Stimulated activated CD8-positive, alpha-beta memory T cell treated with anti-CD3 and anti-CD28 coated beads, Interleukin-7, amount 100 ng/mL, for 24 hours (primary cell): Measurements from ENCODE around the gene MYH6.
"Not testable (repeated sequence)": the region's sequence is repeated elsewhere in the genome, so short reads cannot be mapped to it uniquely, and the experiment has no call there.

Experiments
- DNase-seq: peaks from one replicate; pipeline ENCODE4 v3.0.0-alpha.2; 2020; ENCODE audit warnings: low read depth

Gene MYH6

DNA sequence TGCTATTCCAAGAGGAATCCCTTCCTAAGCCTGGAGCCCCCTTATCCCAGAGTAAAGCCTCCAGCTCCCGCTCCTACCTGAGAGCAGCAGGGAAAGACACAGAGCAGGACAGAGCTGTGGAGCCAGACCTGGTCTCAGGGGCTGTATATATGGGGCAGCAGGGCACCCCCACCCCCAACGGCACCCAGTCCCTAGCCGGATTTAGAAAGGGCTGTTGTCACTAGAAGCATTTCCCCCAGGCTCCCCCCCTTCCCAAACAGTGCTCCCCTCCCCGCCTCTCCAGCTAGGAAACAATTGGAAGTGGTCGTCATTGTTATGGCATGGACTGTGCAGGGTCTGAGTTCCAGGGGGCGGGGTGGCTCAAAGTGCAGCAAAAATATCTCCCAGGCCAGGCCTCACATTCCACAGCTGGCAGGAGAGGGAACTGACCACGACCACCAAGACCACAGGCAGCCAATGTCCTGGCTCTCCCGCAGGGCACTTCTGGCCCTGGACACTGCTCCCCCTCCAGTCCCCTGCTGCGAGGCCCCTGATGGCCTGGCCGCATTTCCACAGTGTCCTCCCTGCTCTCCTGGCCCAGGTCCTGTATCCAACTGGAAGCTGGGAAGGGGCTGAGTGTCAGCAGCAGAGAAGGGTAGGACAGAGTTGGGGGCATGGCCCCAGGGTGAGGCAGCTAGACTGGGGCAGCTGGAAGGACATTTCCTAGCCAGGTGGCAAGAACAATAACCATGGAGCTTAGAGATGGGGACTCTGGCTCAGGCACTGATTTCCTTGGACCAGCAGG lies 27.7 kb upstream of the MYH6 start, which contains the start of gene MYH7:
TSS of gene MYH7 (minus strand) at position 118 of the 784 bp plus-strand sequence. CDS start 1,928 bp downstream, outside the sequence.
- no peak for DNase-seq

DNA sequence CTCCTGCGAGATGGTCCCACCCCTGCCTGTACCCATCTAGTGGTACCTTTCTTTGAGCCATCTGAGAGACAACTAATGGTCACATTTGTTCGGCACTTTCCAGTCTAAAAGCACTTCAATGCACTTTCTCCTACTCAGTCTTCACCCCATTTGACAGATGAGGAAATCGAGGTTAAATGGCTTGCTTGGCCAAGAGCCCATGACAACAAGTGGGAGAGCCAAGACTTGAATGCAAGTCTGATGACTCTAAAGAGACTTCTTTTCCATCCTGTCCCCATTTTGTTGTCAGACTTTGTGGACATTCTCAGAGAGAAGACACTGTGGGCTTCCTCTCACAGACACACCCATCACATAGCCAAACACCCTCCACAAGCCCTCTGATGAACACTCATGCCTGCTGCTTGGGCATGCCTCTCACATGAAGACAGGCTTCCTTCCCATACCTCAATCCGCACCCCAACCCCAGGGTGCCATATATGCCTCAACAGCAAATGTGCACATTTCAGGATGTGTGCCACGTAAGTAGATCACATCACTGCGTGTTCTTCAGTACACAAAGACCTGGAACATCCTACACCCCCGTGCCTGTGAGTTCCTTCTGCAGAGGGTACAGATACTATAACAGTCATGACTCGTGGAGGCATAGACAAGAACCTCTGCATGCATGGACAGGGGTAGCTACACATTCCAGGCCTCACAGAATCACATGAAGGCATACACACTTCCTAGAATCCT lies 26.6 kb upstream of the MYH6 start:
- DNase-seq: no peak

DNA sequence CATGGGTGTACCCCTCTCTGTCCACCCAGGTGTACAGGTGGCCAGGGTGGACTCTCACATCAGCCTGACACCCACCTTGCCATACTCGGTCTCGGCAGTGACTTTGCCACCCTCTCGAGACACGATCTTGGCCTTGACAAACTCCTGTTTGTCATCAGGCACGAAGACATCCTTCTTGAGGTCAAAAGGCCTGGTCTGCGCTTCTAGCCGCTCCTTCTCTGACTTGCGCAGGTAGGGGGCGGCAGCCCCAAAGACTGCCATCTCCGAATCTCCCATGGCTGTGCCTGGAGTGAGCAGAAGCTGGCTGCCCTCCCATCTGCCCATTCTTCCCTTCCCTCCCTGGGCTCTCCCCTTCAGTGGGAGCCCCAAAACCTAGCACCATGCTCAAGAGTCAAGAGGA lies 25.4 kb upstream of the MYH6 start:
- no peak for DNase-seq

DNA sequence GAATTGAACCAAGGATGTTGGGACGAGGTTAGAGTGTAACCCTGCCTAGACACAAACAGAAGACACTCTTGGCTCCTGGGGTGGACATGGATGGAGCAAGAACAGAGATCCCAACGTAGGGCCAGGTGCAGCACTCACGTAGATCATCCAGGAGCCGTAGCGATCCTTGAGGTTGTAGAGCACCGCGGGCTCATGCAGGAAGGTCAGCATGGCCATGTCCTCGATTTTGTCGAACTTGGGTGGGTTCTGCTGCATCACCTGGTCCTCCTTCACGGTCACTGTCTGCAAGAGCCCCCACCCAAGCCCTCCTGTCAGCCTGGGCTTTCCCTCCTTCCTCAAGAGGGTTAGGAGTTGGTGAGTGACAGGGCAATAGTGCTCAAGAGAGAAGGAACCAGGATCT lies 24.9 kb upstream of the MYH6 start:
- DNase-seq: no peak

DNA sequence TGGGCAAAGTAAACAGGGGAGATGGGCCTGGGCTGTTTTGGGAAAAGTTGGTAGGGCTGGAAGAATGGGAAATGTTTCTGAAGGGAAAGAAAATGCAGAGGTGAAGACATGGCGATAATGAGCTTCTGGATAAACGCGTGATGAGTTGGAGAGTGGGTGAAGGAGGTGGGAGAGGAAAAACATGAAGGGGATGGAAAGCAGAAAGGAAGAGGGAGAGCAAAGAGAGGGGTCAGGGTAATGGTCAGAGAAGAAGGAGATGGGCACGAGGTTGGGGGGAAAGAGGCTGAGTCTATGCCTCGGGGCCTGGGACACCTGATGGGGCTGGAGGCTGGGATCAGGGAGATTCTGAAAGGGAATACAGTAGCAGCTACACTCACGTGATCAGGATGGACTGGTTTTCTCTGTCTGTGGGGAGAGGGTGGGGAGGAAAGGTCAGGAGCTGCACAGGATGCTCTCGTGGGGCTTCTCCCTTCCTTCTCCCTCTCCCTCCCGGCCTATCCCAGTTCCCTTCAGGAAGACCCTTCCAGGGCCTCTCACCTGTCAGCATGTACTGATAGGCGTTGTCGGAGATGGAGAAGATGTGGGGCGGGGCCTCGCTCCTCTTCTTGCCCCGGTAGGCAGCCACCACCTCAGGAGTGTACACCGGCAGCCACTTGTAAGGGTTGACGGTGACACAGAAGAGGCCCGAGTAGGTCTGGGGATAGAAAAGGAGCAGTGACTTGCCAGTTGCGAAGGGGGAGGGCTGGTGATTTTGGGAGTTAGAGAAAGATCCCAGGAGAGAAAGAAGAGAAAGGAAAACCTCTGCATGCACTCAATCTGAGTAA lies 24.2 kb upstream of the MYH6 start:
- no peak for DNase-seq

DNA sequence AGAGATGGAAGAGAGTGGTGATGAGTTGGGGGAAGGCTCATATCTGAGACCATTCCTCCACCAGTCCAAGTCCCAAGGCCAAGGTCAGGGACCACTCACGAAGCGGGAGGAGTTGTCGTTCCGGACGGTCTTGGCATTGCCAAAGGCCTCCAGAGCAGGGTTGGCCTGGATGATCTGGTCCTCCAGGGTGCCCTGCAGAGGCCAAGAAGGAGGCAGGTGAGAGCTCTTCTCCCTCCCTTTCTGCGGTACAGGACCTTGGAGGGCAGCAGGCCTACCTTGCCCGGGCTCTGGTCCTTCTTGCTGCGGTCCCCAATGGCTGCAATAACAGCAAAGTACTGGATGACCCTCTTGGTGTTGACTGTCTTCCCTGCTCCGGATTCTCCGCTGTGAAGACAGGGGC lies 23.4 kb upstream of the MYH6 start:
- DNase-seq: no peak

DNA sequence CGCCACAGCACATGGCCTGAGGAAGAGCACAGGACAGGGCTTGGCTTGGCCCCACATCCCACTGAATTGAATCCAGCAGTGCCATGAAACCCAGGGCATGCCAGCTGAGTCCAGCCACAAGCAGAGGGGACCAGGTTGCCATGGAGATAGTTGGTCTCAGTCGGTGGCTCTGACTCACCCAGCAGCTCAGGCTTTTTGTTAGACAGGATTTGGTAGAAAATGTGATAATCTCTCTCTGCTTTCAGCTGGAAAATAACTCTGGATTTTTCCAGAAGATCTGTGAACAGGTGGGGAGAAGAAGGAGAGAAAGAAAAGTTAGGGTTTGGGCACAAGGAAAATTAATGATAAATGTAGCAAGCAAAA lies 22.6 kb upstream of the MYH6 start:
- no peak for DNase-seq

DNA sequence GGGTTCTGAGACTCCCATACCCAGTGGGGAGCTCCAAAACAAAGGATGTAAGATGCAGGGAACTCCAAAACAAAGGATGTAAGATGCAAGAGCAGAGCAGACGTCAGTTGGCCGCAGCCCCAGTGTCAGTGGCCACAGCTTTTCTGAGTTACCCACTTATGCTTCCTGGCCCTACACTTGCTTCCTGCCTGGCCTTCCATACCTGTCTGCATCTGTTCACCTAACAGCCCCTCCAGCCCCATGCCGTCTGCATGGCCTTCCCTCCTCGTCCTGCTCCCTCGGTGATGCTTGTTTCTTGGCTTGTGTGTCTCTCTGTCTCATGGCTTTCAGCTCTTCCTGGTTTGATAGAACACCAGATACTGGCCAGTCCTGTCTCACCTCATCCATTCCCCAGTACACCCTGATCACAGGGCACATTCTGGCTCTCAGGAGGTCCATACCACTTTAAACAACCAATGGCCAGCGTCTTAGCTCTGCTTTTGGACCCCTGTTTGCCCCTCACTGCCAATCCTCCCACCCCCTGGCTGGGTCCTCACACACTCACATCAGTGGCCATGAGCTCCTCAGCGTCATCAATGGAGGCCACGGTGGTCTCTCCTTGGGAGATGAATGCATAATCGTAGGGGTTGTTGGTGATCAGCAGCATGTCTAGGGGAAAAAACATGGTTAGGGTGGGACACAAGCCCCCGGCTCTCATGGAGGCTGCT lies 22.1 kb upstream of the MYH6 start:
- no peak for DNase-seq

DNA sequence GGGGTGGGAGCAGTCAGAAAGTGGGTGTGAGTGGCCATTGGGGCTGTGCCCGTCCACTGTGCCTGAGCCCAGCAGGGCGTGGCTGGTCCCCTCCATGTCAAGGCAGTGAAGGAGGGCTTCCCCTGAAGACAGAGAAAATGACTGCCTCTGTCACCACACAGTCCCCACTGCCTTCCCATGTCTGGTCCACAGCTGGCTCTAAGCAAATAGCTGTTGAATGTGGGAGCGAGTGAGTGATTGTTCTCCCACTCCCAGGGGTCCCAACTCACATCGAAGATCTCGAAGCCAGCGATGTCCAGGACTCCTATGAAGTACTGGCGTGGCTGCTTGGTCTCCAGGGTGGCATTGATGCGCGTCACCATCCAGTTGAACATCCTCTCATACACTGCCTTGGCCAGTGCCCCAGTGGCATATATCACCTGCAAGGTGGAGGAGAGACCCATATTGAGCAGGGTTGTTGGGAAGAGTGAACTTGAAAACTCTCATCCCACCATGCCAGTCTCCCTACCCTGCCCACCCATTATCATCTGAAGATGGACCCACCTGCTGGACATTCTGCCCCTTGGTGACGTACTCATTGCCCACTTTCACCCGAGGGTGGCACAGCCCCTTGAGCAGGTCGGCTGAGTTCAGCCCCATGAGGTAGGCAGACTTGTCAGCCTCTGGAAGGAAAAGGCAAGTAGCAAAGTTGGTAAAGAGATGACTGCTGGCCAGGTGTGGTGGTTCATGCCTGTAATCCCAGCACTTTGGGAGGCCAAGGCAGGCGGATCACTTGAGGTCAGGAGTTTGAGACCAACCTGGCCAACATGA lies 20.8 kb upstream of the MYH6 start:
- DNase-seq: no peak

DNA sequence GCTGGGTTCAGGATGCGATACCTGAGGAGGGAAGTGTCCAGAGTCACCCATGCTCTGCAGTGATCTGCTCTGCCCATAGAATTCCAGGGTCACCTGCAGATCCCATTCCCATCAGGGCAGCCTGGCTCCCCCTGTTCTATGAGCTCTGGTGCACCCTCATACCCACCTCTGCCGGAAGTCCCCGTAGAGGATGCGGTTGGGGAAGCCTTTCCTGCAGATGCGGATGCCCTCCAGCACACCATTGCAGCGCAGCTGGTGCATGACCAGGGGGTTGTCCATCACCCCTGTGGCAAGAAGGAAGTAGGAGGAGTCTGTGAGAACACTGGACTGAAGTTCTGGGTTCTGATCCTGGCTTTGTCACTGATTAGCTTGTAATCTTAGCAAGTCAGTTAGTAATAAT lies 17.7 kb upstream of the MYH6 start:
- not testable (repeated sequence) for DNase-seq

DNA sequence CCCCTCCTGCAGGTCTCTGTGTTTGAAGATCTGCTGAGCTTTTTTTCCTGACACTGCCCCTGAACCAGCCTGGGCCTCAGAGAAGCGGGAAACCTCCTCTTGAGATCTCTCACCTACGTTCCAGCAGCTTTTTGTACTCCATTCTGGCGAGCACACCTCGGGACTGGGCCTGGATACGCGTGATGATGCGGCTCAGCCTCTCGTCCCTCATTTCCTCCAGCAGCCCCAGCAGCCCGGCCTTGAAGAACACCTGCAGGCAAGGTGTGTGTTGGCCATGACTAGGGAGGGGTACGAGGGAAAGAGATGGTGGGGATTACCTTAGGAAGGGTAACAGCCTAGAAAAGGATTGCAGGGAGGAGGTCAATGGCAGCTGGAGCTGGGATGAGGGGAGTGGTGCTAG lies 17.1 kb upstream of the MYH6 start:
- DNase-seq: no peak

DNA sequence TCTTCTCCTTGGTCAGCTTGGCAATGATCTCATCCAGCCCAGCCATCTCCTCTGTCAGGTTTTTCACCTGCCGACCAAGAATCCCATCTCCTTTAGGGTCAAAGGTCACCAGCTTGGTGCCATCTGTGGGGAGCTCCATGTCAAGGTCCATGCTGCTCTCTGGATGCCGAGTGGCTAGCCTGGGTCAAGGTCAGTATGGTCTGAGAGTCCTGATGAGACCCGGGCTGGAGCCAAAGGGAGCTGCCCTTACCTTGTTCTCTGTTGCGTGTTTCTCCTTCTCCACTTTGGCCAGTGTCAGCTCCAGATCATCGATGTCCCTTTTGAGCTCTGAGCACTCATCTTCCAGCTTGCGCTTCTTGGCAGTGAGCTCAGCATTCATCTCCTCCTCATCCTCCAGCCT lies 15.6 kb upstream of the MYH6 start:
- DNase-seq: no peak

DNA sequence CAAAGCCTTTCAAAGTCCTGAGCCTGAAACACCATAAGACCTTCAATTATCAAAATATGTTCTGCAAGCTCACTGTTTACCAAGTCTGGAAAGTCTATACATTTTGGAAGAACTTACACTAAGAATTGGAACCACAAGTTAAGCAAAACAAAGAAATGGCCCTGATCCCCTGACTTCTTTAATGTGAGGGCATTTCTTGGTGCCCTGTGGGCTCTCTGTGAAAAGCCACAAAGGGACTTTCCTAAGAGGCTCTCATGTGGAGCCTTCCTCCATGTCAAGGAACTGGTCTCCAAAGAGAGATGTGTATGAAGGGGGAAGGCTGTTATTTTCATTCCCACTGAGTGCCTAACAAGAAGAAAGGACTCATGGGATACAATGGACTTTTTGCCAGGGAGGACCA lies 13.5 kb upstream of the MYH6 start:
- DNase-seq: no peak

DNA sequence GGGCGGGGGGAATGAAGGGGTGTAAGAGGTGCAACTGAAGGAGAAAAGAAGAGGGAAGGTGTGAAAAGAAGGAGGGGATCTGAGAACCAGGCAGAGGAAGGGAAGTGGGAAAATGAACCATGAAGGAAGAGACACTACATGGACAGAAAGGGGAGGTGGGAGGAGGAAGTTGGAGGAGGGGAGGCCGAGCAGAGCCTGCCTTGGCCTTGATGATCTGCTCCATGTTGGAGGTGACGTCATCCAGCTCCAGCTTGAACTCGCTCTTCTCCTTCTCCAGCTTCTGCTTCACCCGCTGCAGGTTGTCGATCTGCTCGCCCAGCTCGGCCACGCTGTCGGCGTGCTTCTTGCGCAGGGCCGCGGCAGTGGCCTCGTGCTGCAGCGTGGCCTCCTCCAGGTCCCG lies 11.6 kb upstream of the MYH6 start:
- not testable (repeated sequence) for DNase-seq

DNA sequence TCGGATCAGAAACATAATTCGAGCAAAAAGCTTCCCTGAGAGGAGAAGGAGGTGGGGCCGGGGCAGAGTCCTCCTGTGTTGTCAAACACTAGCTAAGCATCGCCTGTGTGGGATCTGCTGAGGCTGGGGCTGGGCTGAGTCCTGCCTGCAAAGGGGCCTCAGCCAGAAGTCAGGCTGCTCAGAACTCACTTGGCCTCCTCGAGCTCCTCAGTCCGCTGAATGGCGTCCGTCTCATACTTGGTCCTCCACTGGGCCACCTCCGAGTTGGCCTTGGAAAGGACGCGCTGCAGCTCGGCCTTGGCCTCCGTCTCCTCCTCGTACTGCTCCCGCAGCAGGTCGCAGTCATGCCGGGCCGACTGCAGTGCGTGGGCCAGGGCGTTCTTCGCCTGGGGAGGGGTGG lies 9.9 kb upstream of the MYH6 start:
- DNase-seq: no peak

DNA sequence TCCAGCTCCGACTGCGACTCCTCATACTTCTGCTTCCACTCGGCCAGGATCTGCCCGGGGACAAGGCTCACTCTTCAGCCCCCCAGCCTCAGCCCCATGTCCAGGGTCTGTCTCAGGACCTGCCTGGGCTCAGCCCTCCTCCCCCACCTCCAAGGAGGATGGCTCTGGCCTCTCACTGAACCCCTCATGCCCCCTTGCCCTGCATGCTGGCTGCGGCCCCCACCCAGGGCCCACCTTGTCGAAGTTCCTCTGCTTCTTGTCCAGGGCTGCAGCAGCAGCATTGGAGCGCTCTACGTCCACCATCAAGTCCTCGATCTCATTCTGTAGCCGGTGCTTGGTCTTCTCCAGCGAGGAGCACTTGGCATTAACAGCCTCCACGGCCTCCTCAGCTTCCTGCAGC lies 9.2 kb upstream of the MYH6 start:
- not testable (repeated sequence) for DNase-seq

DNA sequence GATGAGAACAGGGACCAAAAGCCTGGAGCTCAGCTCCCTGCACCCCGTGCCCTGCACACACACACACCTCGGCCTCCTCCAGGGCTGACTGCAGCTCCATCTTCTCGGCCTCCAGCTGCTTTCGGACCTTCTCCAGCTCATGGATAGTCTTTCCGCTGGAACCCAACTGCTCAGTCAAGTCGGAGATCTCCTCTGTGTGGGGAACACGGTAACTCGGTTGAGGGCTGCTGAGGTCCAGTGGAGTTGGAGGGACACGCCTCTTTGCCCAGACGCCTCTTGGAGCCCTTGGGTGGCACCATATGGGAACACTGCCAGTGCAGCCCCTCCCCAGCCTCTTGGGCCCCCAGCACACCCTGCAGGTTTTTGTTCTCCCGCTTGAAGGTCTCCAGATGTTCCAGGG lies 8.7 kb upstream of the MYH6 start:
- no peak for DNase-seq

DNA sequence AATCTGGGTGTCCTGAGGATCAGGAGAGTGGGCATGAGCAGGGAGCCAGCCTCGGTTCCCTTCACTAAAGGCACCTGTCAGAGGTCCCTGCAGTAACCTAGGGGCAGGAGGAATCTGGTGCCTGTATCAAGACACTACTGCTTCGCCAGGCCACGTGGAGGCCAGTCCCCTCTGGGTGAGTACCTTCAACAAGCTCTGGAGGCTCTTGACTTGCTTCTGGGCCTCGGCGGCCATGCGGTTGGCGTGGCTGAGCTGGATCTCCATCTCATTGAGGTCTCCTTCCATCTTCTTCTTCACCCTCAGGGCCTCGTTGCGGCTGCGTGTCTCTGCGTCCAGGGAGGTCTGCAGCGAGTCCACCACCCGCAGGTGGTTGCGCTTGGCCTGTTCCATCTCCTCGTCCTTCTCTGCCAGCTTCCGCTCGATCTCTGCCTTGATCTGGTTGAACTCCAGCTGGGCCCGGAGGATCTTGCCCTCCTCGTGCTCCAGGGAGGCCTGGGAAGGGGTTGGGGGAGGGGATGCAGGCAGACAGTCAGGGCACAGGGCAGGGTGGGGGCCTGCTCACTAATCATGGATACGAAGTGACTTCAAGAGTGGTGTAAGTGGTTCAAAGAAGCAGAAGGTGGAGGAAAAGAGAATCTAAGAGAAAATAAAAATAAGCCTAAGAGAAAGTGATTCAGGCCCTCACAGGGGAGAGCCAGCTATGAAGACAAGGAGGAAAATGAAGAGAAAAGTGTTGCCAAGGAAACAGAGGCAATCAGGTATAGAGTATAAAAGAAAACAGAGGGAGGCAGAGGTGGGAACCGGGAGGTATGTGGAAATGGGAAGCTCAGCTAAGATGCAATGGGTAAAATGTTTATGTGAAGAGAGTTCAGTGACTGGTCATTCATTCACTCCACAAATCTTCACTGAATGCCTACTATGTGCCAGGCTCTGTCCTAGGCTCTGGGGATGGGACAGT lies 8.0 kb upstream of the MYH6 start:
- no peak for DNase-seq

DNA sequence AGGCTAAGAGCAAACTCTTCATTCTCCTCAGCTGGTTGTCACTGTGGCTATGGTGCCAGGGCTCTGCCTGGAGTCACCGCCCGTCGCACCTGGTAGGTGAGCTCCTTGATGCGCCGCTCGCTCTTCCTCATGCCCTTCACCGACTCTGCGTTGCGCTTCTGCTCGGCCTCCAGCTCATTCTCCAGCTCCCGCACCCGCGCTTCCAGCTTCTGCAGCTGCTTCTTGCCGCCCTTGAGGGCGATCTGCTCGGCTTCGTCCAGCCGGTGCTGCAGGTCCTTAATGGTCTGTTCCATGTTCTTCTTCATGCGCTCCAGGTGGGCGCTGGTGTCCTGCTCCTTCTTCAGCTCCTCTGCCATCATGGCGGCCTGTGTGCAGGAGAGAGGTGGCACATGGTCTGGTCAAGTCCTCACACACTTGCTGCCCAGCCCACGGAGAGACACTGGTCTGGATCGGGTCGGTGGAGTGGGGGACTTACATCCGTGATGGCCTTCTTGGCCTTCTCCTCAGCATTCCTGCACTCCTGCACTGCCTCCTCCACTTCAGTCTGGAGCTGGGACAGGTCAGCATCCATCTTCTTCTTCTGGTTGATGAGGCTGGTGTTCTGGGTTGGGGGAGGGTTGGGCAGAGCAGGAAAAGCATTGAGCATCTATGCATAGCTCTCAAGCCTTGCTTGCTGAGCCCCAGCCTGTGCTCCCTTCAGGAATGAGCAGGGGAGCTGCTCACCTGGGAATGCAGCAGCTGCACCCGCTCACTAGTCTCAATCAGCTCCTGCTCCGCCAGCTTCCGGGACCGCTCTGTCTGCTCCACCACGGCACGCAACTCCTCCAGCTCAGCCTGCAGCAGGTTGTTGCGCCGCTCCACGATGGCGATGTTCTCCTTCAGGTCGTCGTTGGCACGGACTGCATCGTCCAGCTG lies 7.1 kb upstream of the MYH6 start:
- DNase-seq: no peak
